Aorta (tissue), 5 donors: ENCODE data around the gene STX17. TPM values are rescaled to one million over a fixed set of nuclear protein-coding genes. Genes with fewer than 3 reads are reported as not detected.

Experiments used
- ATAC-seq: fragments of 200-7000 bp; cut with Tn5 transposase; one replicate; pipeline ENCODE4 v1.9.1; 2022; ENCODE audit warnings: moderate library complexity; ENCODE audit not compliant: low FRiP score
- DNase-seq, 2 donors: peaks; one replicate each; pipeline ENCODE4 v3.0.0-alpha.2; 2020
- H3K27ac ChIP-seq, 2 donors: one replicate each; pipeline ENCODE4 v1.5.1; 2013; ENCODE audit warnings: low read length in 2 of 2, mild to moderate bottlenecking in 2 of 2, moderate library complexity in 2 of 2, control low read depth in 1 of 2, inconsistent platforms in 1 of 2, low read depth in 1 of 2
- H3K27me3 ChIP-seq, 2 donors: one replicate each; pipeline ENCODE4 v1.6.1; 2013; ENCODE audit warnings: control low read depth in 1 of 2, low read length in 1 of 2, mild to moderate bottlenecking in 1 of 2, moderate library complexity in 1 of 2; ENCODE audit not compliant: insufficient read depth in 2 of 2, control insufficient read depth in 1 of 2
- H3K36me3 ChIP-seq, 2 donors: one replicate each; pipeline ENCODE4 v1.6.1; 2013; ENCODE audit warnings: control low read depth in 1 of 2, low read length in 1 of 2, mild to moderate bottlenecking in 1 of 2; ENCODE audit not compliant: insufficient read depth in 2 of 2, control insufficient read depth in 1 of 2
- H3K4me1 ChIP-seq, 2 donors: one replicate each; pipeline ENCODE4 v1.6.1; 2013; ENCODE audit warnings: low read length in 2 of 2, control low read depth in 1 of 2, mild to moderate bottlenecking in 1 of 2, moderate library complexity in 1 of 2; ENCODE audit not compliant: insufficient read depth in 2 of 2, control insufficient read depth in 1 of 2
- H3K4me3 ChIP-seq, 2 donors: one replicate each; pipeline ENCODE4 v1.5.1; 2013; ENCODE audit warnings: low read length in 2 of 2, control low read depth in 1 of 2, mild to moderate bottlenecking in 1 of 2
- H3K9me3 ChIP-seq: one replicate; pipeline ENCODE4 v1.6.1; 2013; ENCODE audit warnings: mild to moderate bottlenecking, low read length; ENCODE audit not compliant: control insufficient read depth
- WGBS, 2 donors: extraction: QIAGEN DNeasy Blood & Tissue Kit; methylation state at CpG; one replicate each; pipeline ENCODE4 v1.1.7; 2013; 5-methylcytosine and 5-hydroxymethylcytosine counted together
- intact Hi-C, 2 donors: fragments of 100-400 bp; cut with DNase I; formaldehyde crosslinking; loops; one replicate each; pipeline versions ENCODE4 v1.14.2 to v1.15.0; 2022
- polyA plus RNA-seq, 2 donors: library from polyadenylated mRNA; stranded (reverse); fragments of 200-250 nt; gene quantifications; one replicate each; pipeline ENCODE4 v1.2.3, GENCODE V29; 2013
- total RNA-seq, 2 donors: library from RNA; stranded (reverse); fragmentation: NEBNext Ultra II Directional; extraction: Animal tissue kit (Norgen Biotek cat#: 25700); gene quantifications; one replicate each; pipeline ENCODE4 v1.2.1, GENCODE V29; 2021
- donor health status: healthy with polysubstance abuse.
- donor health status: Bipolar disorder and iron deficiency.
- donor health status: DM: no; HTN: no; CAD: no.
- donor health status: DM: no; HTN: no; CAD: no.
- donor health status: DM: yes; HTN: yes; CAD: no.

The STX17 gene
- total and polyA plus RNA-seq, 4 donors, result 9.8 to 47.5 (median 22.1) TPM

DNA sequence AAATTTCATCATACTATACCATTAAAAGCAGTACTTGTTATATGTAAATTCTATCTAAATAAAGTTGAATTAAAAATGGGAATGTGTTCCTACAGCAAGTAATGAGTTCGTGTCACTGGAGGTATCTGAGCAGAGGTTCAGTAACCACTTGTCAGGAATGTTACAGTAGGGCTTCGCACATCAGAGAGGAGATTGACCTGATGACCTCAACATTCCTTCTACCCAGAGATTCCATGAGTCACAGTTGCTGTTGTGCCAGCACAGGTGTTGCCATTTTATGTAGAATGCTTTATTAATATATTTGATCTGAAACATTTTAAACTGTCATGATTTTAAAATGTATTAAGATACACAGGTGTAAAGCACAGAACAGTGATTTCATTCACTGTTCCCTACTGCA, 60.3 kb downstream of the STX17 start:
- H3K9me3 ChIP-seq, result no peaks in the 10 kb centered on the region
- no peak overlapping the region for H3K4me3 ChIP-seq
- ATAC-seq, result no peak
- peaks cover 3 to 6% of the 10 kb centered on the region in 2 donors for H3K36me3 ChIP-seq
- no peak overlapping the region for H3K27ac ChIP-seq
- no peaks in the 10 kb centered on the region for H3K4me1 ChIP-seq
- DNase-seq, result no peak
- H3K27me3 ChIP-seq, result no peaks in the 10 kb centered on the region
- intact Hi-C loops, result no loop called here
- WGBS, 2 donors, result 84 to 85% methylated on average over 2 of the region's 2 CpGs

DNA sequence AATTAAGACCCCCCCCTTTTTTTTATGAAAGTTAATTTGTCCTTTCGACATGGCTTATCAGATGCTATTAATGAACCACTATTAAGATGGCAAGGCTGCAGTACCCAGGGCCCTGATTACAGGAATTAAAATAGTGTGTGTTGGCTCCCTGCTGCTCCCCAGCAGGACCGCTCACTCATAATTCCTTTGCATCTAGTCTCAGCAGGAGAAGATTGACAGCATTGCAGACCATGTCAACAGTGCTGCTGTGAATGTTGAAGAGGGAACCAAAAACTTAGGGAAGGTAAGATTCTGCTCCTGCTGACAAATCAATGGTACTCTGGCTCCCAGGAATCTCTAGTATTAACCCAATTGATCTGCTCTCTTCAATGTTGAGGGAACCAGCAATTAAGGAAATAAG, 61.0 kb downstream of the STX17 start:
- no peak for ATAC-seq
- Histone ChIP-seq H3K4me1 (no peaks in the 10 kb centered on the region), H3K27me3 (no peaks in the 10 kb centered on the region), H3K9me3 (no peaks in the 10 kb centered on the region), H3K27ac (no peak overlapping the region), H3K4me3 (no peak overlapping the region), H3K36me3 (peaks cover 5 to 6% of the 10 kb centered on the region in 2 donors)
- WGBS, 2 donors, result 85 to 88% methylated on average over 2 of the region's 2 CpGs
- no peak for DNase-seq
- intact Hi-C loops, result no loop called here

DNA sequence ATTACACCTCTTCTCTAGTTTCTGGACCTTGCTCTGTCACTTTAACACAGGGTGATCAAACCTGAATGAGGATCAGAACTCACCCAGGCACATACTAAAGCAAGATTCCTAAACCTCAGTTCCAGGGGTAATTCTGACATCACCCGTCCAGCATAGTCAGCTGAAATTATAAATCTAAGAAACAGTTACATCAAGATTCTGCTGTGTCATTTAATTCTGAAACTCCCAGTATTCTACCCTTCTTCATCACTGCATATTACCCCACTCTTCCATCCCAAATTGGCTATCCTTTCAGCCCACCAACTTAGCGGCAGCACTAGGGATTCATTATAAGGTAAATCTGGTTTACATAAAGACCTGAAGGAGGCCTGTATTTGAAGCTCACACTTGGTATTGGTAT, 64.0 kb downstream of the STX17 start:
- H3K36me3 ChIP-seq, result peaks cover 6 to 7% of the 10 kb centered on the region in 2 donors
- H3K27me3 ChIP-seq, result no peaks in the 10 kb centered on the region
- H3K4me3 ChIP-seq, result no peak overlapping the region
- H3K4me1 ChIP-seq, result no peaks in the 10 kb centered on the region
- intact Hi-C loops, result no loop called here
- DNase-seq, result no peak
- no peaks in the 10 kb centered on the region for H3K9me3 ChIP-seq
- no peak overlapping the region for H3K27ac ChIP-seq
- no peak for ATAC-seq
- WGBS, 2 donors, result 95 to 97% methylated on average over 2 of the region's 2 CpGs

DNA sequence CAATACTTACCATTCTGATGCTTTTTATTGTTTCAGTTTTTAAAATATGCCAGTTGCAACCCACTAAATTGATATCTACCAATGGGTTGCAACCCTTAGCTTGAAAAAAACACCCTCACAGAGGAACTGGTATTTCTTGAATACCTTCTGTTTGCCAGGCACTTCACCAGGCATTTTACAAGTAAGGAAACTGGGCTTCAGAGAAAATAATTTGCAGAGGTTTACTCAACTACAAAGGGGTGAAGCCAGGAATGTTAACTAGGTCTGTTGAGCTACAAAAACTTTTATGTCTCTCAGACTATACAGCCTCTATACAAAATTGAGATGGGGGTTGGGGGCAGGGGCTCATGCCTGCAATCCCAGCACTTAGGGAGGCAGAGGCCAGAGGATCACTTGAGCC, 65.0 kb downstream of the STX17 start:
- no peak for DNase-seq
- intact Hi-C loops, result no loop called here
- no peak for ATAC-seq

DNA sequence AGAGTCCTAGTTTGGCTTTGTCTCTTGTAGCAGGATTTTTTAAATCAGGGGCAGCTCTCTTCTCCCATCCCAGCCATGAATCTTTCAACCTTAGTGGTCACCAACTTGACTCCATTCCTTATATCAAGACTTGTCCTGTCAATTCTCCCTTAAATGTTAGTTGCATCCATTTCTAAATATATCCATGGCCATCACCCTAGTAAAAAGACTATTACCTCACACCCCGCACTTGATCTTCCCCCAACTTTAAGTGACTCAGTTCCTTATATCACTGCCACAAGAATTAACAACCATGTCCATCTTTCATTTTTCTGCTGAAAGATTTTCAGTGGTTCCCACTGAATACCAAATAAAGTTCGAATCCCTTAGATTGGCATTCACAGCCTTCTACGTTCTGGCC, 67.0 kb downstream of the STX17 start:
- no peak overlapping the region for H3K4me3 ChIP-seq
- peaks cover 3 to 7% of the 10 kb centered on the region in 2 donors for H3K36me3 ChIP-seq
- no peak for ATAC-seq
- 88 to 93% methylated on average over 3 of the region's 3 CpGs for WGBS, 2 donors
- H3K9me3 ChIP-seq, result no peaks in the 10 kb centered on the region
- no peaks in the 10 kb centered on the region for H3K27me3 ChIP-seq
- intact Hi-C loops, result no loop called here
- H3K4me1 ChIP-seq, result no peaks in the 10 kb centered on the region
- no peak for DNase-seq
- no peak overlapping the region for H3K27ac ChIP-seq

More for the DNA sequence above, 65.0 kb downstream of the STX17 start:
- Histone ChIP-seq H3K4me3 (no peak overlapping the region), H3K27ac (no peak overlapping the region), H3K36me3 (peaks cover 5 to 7% of the 10 kb centered on the region in 2 donors), H3K27me3 (no peaks in the 10 kb centered on the region), H3K9me3 (no peaks in the 10 kb centered on the region), H3K4me1 (no peaks in the 10 kb centered on the region)

DNA sequence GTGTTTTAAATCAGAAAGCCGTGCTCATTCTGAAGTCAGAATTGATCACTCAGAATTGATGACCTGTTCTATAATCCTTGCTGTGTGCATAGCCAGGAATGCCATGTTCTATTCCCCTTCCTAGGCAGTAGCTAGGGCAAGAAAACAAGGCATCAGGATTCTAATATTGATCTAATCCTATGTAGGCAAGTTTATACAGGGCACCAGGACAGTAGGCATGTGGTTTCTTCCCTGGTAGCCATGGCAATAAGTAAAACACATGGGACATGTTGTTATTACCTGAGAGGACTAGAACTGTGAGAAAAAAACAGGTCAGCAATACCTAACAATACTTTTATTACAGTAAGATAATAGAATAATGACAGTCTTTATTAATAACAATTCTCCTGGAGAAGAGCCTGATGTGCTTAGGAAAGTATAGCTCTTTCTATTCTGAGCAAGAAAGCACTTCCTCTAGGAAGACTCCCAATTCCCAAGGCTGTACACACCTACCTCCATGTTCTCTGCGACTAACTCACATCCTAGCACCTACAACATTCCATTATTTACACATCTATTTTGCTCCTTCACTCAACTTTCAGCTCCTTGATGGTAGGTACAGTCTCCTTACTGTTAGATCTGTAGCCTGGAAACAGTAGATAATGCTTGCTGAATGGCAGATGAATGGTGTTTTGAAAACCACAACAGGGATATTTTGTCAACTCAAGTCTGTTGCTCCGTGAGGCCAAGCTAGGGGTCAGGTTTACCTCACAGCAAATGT, 70.8 kb downstream of the STX17 start:
- ATAC-seq (no peak), DNase-seq (no peak)
- WGBS, 2 donors, result 86 to 93% methylated on average over 3 of the region's 3 CpGs
- Histone ChIP-seq H3K4me3 (no peak overlapping the region), H3K4me1 (no peaks in the 10 kb centered on the region), H3K9me3 (no peaks in the 10 kb centered on the region), H3K36me3 (peaks cover 0 to 3% of the 10 kb centered on the region in 2 donors), H3K27ac (peak overlapping the region in 1 of 2 donors; percentile 25), H3K27me3 (no peaks in the 10 kb centered on the region)
- intact Hi-C loops, result no loop called here

DNA sequence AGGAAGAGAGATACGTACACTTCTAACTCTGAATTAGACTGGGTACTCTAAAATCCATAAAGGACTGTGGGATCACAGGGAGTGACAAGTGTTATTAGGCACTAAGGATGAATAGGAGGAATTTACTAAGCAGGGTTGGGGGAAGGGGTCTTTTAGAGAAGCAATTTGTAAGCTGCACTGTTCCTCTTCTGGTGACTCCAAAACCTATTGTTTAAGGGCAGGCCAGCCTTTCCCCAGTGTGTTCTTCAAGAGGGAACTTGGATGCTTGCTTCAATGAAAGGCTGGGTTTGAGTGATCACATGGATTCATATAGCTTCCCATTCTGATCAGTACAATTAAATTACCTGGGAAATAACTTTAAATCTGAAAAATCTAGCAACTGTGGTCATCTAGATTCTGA, 71.8 kb downstream of the STX17 start:
- 96 to 97% methylated on average over 1 of the region's 1 CpG for WGBS, 2 donors
- Histone ChIP-seq H3K9me3 (no peaks in the 10 kb centered on the region), H3K4me3 (no peak overlapping the region), H3K27me3 (no peaks in the 10 kb centered on the region), H3K27ac (no peak overlapping the region), H3K36me3 (no peaks in the 10 kb centered on the region), H3K4me1 (no peaks in the 10 kb centered on the region)
- ATAC-seq (no peak), DNase-seq (no peak)
- intact Hi-C loops, result no loop called here

DNA sequence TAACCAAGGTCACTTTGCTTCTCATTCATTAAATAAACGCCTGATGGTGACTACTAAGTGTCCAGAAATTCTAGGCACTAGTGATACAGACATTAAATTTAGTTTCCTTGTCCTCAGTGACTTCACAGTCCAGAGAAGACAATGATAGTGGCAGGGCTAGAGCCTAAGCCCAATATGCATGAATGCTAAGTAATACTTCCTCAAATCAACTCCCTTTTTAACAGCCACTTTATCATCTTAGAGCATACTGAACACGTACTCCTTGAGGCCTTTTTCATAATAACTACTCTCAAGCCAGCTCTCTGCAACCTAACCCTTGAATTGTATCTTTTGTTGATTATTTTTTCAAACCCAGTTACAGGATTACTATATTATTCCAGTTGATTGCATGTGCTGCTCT, 74.1 kb downstream of the STX17 start:
- no peaks in the 10 kb centered on the region for H3K27me3 ChIP-seq
- no peak for ATAC-seq
- intact Hi-C loops, result no loop called here

DNA sequence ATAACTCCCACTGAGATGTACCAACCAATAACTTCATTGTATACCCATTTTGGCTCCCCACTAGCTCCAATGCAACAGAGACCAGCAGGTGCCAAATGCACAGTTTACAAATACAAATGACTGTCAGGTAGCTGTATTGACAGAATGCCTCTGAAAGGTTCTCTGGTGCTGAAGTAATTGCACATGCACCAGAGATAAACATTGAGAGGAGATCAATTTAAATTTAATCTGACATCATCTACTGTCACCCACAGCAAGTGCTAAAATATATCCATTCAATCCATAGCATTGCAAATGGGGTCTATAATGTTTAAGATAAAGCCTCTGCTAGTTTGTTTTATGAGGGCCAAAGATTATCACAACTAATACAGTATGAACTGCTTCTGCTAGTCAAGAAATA, 80.2 kb downstream of the STX17 start:
- Histone ChIP-seq H3K36me3 (no peaks in the 10 kb centered on the region), H3K9me3 (no peaks in the 10 kb centered on the region), H3K27ac (no peak overlapping the region), H3K27me3 (no peaks in the 10 kb centered on the region), H3K4me3 (no peak overlapping the region), H3K4me1 (no peaks in the 10 kb centered on the region)
- DNase-seq (no peak), ATAC-seq (no peak)
- intact Hi-C loops, result no loop called here

More for the DNA sequence above, 74.1 kb downstream of the STX17 start:
- Histone ChIP-seq H3K4me1 (no peaks in the 10 kb centered on the region), H3K9me3 (no peaks in the 10 kb centered on the region), H3K27ac (no peak overlapping the region), H3K36me3 (no peaks in the 10 kb centered on the region), H3K4me3 (no peak overlapping the region)
- WGBS, 2 donors, result 71 to 79% methylated on average over 2 of the region's 2 CpGs
- DNase-seq, result no peak
